Spleen (tissue), 7 donors: Measurements from ENCODE around the gene ERC2.

ENCODE experiments used
- POLR2A ChIP-seq, 3 donors: fragments of 450-650 bp; IDR thresholded peaks; one replicate each; pipeline ENCODE4 v1.5.1; 2017; ENCODE audit warnings: antibody characterized with exemption in 3 of 3, mild to moderate bottlenecking in 1 of 3
- TF ChIP-seq, protein P1 (sequence below), 11 experiments: fragments of 200-600 bp in 7 of 11; fragments of 450-650 bp in 4 of 11; sonication (generic) in 4 of 11; IDR thresholded peaks in 8 of 11; conservative IDR thresholded peaks in 3 of 11; 1 replicate in 7 of 11; 2 replicates in 4 of 11; pipeline versions ENCODE4 v1.4.0 to v1.8.0; 2016 to 2021; ENCODE audit warnings: antibody characterized with exemption in 11 of 11, inconsistent platforms in 4 of 11, mild to moderate bottlenecking in 1 of 11
- donor health status: DM: no; HTN: no; CAD: no; lungs with moderate emphysema.
- donor health status: DM: no; HTN: no; CAD: no.
- donor health status: DM: no; HTN: no; CAD: no.

DNA sequence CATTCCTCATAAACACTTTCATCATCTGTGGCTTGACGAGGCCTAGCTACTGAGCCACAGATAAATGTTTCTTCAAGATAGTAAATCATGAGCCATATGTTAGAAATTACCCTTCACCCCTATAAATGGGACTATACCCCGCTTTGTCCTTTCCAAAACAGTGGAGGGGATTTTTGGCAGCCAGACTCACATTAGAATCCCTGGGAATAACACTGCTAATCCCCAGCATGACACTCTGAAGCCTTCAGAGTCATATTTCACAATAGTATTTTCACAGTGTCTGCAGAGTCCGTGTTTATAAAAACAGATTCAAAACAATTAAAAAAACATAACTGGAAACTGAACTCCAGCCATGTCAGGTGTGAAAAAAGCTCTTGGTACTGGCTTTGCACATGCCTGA is 271.6 kb downstream of the ERC2 start:
- TF ChIP-seq, protein P1, sequence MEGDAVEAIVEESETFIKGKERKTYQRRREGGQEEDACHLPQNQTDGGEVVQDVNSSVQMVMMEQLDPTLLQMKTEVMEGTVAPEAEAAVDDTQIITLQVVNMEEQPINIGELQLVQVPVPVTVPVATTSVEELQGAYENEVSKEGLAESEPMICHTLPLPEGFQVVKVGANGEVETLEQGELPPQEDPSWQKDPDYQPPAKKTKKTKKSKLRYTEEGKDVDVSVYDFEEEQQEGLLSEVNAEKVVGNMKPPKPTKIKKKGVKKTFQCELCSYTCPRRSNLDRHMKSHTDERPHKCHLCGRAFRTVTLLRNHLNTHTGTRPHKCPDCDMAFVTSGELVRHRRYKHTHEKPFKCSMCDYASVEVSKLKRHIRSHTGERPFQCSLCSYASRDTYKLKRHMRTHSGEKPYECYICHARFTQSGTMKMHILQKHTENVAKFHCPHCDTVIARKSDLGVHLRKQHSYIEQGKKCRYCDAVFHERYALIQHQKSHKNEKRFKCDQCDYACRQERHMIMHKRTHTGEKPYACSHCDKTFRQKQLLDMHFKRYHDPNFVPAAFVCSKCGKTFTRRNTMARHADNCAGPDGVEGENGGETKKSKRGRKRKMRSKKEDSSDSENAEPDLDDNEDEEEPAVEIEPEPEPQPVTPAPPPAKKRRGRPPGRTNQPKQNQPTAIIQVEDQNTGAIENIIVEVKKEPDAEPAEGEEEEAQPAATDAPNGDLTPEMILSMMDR (IDR thresholded peaks at IDR 0.05 in 8 of 11, conservative IDR thresholded peaks at IDR 0.05 in 3 of 11) = no peak
- TF ChIP-seq POLR2A (IDR thresholded peaks at IDR 0.05) = no peak
